ENCODE data around the gene CRACDL.
"Not testable (repeated sequence)": the region's sequence is repeated elsewhere in the genome, so short reads cannot be mapped to it uniquely, and the experiment has no call there.

Gene CRACDL

DNA sequence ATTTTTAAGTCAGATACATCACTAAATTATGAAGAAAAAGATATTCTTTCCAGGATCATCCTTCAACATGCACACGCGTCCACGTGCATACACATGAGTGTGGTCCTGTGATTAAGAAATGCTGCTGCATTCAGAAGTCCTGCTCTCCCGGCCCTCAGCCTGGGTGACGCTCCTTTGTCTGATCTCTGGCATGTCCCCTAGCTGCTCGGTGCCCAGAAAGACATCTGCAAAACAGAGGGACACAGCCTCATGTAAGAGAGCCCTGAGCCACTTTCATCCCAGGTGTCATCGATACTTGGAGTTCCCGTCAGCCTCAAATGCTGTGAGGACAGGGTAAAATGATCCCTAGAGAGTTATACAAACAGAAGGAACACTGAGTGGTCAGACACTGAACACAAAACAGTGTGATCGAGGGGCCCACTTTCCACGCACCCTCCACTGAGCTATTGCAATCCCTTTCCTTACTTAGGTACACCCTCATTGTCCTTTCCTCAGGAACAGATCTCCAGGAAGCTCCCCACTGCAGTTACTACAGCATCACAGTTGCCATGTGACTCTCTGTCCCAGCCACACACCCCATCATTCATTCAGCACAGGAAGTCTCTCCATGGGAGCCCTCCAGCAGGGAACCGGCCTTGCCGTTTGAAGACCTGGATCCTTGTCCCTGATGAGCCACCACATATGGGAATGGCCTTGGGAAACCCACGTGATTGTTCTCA is 32.1 kb downstream of the CRACDL start:
- no peak for DNase-seq

DNA sequence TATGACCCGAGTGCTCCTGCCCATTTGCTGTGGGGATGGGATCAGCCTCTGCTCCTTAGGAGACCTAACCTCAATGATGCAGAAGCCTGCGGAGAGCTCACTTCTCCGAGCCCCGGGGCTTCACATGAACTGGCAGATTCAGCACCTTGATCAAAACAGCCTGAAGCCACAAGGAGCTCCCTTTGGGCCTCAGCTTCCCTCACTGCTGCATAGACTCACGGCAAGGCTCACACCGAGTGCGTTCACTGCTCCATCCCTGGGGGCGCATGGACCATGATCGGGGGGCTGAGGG is 33.0 kb downstream of the CRACDL start:
- DNase-seq = no peak

DNA sequence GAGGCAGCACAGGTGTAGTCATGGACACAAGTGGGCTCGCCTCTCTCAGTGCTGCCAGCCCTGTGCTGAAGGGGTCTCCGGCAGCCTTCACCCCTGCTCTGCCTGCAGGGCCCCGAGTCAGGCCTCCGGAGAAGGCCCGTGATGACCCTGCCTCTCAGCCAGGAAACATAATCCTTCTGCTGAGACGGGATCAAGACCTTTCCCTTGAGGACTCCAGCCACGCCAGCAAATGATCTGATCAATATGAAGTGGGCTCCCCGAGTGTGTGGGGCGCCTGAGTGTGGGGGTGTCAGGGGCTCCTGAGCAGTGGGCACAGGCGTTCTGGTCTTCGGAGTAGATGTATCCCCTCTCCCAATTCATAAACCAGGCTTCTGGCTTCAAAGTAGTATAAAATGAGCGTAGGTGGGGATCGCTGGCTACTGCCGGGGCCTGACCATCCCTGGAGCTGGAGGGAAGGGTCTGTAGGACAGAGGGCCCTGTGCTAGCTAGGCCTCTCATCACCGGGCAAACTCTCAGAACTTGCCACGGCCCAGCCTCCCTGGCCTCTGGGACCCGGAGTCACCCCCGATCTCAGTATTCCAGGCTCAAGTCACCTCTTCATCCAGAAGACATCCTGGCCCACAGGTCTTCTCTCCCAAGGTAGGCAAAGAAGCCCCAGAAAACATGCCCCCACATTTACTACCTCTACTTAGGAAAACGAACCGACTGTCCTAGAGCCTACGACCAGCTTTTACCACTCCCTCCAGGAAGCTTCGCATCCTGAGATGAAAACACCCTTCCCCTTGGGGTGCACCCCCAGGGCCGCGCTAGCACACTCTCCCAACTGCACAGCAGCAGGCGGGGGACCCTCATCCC is 33.6 kb downstream of the CRACDL start:
- no peak for DNase-seq

DNA sequence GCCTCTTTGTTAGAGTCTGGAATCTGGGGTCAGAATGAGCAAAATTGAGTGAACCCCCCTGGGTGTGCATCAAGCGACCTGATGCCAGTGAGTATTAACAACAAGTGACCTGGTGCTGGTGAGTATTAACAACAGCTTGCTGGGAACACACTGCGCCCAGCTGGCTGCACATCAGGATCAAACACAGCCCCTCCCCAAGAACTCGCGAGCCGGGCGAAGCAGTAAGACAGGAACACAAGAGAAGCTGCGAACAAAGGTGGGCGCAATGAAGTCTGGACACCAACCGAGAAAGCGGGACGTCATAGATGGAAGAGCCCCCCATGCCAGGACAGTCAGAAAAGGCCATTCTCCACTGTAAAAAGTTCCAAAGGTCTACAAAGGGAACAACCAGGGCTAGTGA is 34.3 kb downstream of the CRACDL start:
- no peak for DNase-seq

DNA sequence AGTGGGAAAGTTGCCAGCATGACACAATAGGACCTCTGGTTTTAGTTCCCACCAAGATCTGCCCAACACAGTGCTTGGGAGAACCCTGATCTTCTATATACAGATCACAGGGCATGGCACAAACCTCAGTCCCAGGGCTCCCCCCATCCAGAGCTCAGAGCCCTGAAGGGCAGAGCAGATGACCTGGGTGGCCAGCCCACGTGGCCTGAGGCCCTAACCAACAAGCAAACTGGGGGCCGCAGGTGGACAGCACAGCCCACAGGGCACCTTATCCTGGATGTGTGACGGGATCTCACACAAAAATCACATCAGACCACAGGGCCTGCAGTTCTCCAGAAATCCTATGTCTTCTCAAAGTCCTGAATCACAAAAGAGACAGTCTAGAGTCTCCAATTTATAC is 34.7 kb downstream of the CRACDL start:
- DNase-seq = no peak

DNA sequence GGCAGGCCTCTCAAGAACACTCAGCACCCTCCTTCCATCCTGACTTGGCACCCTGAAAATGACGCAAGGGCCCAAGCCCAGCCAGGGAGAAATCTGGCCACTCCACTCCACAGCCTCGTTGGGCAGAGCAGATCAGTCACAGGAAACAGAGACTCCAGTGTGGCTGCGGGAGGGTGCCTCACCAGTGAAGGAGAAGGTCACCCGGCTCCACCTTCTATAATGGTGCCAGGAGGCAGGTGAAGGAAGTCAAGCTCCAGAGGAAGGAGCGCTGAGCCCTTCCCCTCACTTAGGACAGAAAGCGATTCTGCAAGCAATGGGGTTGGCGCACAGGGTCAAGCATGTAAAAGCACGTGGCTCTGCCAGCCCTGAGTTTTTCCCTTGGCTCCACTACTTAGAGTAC is 35.3 kb downstream of the CRACDL start:
- no peak for DNase-seq

DNA sequence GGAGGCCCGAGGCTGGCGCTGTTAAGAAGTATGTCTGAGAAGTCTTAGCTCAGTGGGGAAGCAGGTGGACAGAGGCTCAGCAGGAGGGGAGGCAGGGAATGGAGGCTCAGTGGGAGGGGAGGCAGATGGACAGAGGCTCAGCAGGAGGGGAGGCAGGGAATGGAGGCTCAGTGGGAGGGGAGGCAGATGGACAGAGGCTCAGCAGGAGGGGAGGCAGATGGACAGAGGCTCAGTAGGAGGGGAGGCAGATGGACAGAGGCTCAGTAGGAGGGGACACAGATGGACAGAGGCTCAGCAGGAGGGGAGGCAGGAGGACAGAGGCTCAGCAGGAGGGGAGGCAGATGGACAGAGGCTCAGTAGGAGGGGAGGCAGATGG is 36.3 kb downstream of the CRACDL start:
- DNase-seq = not testable (repeated sequence)

DNA sequence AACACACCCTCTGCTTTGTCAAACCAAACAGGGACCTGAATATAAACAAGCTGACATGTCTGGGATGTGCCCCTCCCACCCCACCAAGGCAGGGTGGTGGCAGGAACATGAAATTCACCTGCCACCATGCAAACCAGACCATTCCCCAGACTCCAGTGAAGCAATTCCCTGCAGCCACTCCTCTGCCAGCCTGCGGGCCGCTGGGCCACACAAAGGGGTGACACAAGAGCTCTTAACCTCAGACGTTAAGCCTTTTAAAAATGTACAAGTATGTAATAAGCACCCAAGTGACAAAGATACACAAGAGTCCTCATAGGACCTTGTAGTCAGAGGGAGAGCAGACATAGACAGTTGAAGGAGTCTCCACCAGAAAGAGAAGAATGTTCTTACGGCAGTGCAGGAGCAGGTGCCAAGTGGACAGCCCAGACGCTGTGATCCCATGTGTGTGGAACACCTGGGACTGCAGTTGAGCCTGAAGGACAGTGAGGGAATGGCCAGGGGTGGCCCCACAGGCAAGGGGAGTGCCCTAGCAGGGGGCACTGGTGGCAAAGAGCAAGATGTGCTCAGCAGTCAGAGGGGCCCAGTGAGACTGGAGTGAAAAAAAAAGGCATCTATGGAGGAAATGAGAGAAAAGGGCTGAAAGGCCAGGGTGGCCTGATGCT is 36.9 kb downstream of the CRACDL start:
- DNase-seq = no peak

DNA sequence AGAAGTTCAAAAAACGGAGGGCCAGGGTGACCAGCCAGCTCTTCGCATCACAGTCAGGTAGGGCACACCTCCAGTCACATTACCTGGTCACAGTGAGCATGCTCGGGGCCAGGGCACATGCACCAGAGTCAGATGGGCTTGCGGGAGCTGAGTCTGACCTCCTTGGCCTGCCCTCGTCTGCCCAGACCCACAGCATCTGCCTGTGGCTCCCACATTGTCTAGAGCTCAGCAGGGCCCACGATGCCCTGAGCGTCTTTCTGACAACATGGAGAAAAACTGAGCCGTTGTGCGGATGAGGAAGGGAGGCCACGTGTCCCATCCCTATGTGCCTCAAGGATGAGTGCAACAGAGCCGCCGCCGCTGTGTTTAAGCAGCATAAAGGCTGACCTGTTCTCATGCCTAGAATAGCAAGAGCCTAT is 37.6 kb downstream of the CRACDL start:
- DNase-seq = no peak

DNA sequence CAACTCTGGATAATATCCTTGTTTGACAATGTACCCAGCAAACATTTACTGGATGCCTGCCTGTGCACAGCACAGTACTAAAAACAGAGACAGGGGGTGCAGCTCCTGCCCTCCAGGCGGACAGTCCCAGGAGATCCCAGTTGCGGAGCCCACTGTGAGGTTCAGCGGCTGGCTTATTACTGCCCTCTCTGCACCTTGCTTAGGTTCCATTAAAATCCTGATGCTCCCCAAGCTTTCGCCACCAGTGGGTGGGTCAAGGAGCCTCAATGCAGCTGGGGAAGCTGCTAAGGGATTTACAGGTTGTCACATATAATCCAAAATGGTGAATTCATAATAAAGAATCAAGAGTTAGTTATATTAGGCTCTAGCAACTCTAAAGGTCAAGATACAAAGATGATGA is 38.3 kb downstream of the CRACDL start:
- DNase-seq = no peak

DNA sequence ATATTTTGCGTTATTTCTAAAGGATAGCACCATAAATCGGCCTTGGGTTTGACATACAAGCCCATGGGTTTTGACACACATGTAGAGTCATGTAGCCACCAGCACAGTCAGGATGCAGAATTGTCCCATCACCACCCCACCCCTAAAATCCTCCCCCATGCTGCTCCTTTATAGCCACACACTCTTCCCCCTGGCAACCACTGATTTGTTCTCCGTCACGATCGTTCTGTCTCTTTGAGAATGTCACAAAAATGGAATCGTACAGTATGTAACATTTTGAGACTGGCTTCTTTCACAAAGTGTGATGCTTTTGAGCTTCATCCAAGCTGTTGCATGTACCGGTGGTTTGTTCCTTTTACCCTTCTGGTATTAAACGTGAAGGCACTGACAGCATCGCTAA is 39.1 kb downstream of the CRACDL start:
- no peak for DNase-seq

DNA sequence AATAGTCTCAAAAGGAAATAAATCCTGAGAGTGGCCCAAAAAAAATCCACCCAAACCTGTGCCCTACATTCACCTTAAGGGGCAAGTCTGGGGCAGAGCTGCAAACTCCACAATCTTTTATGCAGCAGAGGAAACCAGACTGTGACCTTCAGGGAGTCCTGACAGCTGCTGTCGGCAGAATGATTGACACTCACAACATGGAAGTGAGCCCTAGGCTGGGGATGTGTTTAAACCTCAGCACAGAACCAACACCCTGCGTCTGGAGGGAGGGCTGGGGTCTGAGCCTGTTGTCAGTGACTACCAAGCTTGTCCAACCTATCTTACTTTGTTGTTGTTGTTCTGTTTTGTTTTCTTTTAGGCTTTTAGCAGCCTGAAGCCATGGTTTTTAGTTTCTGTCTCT is 39.6 kb downstream of the CRACDL start:
- no peak for DNase-seq

DNA sequence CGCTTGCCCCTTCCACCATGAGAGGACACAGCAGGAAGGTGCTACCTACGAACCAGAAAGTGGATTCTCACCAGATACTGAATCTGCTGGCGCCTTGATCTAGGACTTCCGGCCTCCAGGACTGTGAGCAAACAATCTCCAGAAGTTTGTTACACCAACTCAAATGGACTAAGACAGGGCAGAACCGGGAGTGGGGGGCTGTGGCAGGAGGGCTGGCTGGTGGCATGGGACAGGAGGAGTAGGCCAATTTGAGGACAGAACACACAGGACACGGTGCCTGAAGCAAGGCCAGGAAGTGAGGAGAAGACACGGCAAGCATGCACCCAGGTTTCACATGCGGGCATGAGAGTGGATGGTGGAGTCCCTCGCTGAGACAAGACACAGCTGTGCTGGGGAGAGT is 40.1 kb downstream of the CRACDL start:
- no peak for DNase-seq

DNA sequence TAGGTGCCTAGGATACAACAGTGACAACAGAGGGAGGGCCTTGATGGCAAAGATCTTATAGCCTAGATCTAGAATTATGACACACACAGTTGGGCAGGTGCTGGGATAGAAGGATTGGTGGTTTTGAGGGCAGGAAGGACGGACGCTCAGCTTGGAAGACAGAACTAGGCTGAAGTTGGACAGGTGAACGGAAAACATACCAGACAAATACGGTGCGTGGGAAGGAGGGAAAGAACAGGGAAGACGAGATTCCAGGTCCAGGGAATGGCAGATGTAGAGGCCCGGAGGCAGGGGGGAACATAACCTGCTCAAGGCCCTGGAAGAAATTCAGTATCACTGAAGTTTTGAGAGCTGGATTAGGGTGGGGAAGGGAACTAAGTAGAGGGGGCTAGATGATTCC is 40.8 kb downstream of the CRACDL start:
- no peak for DNase-seq

DNA sequence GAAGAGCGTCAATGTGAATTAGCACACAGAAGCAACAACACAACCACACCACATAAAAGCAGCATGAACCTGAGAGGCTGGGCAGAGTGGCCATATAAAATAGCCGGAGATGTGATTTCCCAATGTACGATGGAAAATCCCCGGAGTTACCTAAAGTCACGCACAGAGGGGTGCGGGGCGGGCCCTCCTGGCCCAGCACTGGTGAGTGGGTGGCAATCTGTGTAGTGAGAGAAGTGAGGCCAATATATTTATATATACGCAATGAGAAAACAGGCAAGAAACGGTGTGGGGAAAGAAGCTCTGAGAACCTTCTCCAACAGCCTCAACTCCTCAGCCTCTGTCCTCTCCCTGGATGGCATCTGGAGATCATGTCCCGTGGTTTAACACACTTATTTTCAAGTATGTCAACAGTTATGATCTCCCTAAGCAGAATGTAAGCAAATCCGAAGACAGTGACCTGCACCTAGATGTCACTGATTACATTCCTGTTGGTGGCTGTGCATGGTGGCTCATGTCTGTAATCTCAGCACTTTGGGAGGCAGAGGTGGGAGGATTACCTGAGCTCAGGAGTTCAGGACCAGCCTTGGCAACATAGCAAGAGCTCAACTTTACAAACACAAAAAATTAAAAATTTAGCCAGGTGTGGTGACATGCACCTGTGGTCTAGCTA is 41.6 kb downstream of the CRACDL start:
- DNase-seq = no peak

DNA sequence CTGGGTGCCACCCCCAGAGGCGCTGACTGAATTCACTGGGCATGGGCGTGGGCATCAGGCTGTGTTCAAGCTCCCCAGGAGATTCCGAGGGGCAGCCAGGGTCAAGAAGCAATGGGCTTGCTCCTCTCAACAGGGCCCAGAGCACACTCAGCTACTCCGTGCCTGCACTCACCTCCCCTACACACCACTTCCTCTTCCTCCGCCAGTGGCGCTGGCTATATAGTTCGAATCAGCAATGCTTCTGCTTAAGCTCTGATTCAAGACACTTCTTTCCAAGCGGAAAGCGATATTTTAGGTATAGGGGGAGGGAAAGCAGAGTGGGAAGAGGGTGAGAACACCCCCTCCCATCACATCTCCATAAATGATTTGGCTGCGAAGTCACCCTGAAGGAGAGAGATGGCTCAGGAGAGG is 42.1 kb downstream of the CRACDL start:
- no peak for DNase-seq

DNA sequence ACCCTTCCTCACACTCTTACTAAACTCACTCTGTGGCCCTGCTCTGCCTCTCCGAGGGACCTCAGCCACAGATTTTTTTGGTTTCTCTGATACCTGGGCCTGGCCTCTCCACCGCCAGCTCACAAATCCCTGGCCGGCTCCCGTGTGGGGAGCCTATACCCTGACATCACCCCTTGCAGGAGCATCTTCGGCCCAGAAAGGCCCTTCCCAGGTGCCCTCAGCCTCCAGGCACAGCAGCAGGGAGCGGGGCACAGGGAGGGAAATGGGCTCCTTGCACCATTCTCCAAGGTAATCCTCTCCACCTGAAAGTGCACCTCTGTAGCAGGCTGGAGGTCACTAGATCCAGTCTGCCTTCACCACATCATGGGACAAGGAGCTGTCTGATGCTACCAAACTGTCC is 43.2 kb downstream of the CRACDL start:
- no peak for DNase-seq

DNA sequence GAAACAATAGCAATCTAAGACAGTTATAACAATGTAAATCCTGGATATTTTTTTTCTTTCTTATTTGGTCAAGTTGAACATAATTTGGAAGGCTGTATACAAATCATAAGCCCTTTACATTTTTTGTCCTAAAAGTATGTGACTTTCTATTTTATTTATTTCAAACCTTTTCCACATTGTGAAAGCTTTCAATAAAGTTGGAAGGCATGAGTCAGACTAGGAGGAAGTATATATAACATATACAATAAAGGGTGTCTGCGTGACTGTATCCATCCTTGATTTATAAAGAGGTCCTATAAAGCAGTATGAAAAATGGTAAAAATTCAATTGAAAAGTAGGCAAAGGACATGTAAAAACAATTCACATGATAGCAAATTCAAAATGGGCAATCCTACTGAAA is 44.4 kb downstream of the CRACDL start:
- DNase-seq = no peak

DNA sequence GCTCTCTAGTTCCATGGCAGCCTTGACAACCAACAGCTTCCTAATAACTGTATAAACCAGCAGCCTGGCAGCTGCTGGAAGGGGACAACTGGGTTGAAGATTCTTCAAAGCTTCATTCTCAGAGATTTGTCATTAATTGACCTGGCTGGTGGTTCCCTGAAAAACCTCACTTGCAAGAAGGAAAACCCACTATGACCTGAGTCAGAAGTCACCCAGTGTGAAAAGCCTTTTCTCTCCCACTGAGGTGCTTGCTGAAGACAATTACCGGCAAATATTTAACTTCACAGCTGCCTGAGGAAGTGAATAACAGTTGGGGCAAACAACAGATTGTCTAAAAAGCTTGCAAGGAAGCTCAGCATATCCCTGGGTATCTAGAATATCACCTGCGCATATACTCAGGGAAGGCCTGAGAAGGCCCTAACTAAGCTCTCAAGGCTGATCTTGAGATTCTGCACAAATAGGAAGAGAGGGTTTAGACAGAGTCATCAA is 49.9 kb downstream of the CRACDL start:
- DNase-seq = no peak

DNA sequence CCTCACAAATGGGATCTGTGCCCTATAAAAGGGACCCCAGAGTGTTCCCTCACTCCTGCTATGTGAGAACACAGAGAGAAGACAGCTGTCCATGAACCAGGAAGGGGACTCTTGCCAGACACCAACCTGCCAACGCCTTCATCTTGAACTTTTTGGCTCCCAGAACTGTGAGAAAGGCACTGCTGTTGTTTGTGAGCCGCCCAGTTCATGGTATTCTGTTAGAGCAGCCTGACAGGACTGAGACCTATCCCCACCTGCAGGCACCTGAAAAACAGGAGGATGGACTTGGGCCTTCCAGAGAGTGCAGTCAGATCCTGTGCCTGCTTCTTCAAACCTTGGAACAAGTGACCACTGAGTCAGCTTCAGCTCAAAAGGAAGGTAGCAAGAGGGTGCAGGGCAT is 51.4 kb downstream of the CRACDL start:
- DNase-seq = no peak

DNA sequence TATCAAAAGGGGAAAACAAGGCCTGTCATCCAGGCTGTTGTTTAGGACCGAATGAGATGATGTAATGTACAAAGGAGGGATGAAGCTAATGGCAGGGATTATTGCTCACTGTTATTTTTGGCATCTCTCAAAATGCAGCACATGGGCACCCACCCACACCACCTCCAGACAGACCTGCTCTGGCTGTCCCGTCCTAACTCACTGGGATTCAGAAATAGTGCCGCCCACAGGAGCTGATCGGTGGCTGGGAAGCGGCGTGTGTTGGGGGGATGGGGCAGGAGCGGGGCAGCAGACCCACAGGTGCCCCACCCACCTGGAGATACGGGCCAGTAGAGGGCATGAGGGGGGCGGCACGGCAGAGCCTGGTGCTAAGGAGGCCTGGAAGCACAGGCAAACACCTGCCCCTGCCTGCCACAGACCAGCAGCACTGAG is 52.2 kb downstream of the CRACDL start:
- DNase-seq = no peak

DNA sequence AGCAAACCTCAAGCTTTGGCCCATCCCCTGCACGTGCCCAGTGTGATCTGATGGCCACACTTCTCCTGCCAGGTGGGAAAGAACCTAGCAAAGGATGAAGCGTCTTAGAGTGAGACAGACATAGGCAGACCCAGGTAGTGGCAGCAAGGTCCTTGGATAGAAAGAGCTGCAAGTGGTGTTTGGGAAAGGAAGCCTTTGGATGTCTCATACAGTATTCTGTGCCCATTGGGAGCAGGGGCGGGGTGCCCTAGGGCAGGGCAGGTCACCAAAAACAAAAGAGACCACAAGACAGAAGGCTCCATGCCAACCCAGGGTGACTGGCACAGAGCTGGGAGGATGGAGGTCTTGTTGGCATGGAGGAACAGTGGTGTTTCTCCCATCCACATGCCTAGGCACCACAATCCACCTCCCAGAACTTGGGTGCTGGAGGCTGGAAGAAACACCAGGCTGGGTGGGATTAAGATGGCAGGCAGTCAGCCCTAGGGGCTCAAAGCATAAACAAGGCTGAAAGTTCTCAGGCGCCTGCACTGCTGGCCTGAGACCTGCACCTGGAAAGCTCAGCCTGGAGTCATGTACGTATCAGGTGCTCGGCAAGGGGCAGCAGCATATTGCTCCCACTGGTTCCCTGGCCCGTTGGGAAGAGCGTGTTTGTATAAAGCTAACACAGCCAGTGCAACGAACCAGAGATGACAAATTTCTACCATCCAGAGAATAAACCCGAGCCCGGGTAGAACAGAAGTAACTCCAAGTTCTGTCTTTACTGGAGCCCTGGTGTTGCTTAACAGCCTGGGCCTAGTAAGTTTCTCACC is 52.9 kb downstream of the CRACDL start:
- DNase-seq = no peak

DNA sequence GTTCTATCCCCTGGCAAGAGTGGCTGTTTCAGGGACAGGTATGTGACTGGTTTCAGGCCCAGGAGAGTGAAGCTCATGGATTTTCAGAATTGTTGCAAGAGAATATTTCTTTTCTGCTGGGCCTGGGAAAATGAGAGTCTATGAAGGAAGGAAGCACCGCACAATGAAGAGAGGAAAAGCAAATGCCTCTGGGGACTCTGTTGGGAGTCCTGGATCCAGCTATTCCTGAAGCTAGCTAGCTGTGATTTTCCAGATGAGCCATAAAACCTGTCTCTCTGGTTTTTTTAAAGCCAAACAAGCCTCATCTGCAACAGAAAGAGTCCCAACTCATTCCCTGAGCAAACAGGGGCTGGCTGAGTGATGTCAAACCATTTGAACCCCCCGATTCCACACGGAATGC is 53.7 kb downstream of the CRACDL start:
- DNase-seq = no peak
